ENCODE measurements around the gene PDGFC. TPM values are rescaled to one million over a fixed set of nuclear protein-coding genes. Genes with fewer than 3 reads are reported as not detected.

Gene PDGFC
- polyA plus RNA-seq, 1 donor (not counting 4 experiments of a cell fraction or from before 2014, with no cell fraction given), result 29.7 TPM

- peak overlapping the region; percentile 9 for H3K4me2 ChIP-seq (ENCODE audit: control insufficient read depth, extremely low read depth, insufficient read depth, low read depth, low read length)
- no peaks in the 10 kb centered on the region for H3K9me3 ChIP-seq (ENCODE audit: control insufficient read depth, low read depth, low read length)
- peaks cover 1% of the 10 kb centered on the region for H3K79me2 ChIP-seq (ENCODE audit: control insufficient read depth, insufficient read depth, low read length)
- DNase-seq (ENCODE audit: low read depth, low spot score) (no peak), FAIRE-seq (peak; percentile 23)
- no peak overlapping the region for H3K27ac ChIP-seq (ENCODE audit: control insufficient read depth, insufficient read depth, low read length)
- H3K4me1 ChIP-seq (ENCODE audit: control insufficient read depth, extremely low read depth, insufficient read depth, low read length), result peaks cover 58% of the 10 kb centered on the region
- no peaks in the 10 kb centered on the region for H4K20me1 ChIP-seq (ENCODE audit: control insufficient read depth, extremely low read depth, insufficient read depth, low read length)
- H3K4me3 ChIP-seq (ENCODE audit: control insufficient read depth in 2 of 3, extremely low read depth in 1 of 3, insufficient read depth in 2 of 3, low read depth in 1 of 3, low read length in 3 of 3), result no peak overlapping the region
- H3K9me1 ChIP-seq (ENCODE audit: control insufficient read depth, extremely low read depth, insufficient read depth, low read length), result no peaks in the 10 kb centered on the region
- H3K36me3 ChIP-seq (ENCODE audit: control insufficient read depth in 2 of 2, extremely low read depth in 1 of 2, insufficient read depth in 2 of 2, low read length in 2 of 2), result peaks cover 0 to 4% of the 10 kb centered on the region in 2 experiments
- H3K27me3 ChIP-seq (ENCODE audit: control insufficient read depth, extremely low read depth, insufficient read depth, low read length), result no peaks in the 10 kb centered on the region
- no peak overlapping the region for H3K9ac ChIP-seq (ENCODE audit: control insufficient read depth, extremely low read depth, insufficient read depth, low read length)
- dilution Hi-C loops (cut with MboI; ENCODE audit: extremely low pct_ligation_motif_present, low sequenced_read_pairs), result no loop called here
- TF ChIP-seq, protein P1, sequence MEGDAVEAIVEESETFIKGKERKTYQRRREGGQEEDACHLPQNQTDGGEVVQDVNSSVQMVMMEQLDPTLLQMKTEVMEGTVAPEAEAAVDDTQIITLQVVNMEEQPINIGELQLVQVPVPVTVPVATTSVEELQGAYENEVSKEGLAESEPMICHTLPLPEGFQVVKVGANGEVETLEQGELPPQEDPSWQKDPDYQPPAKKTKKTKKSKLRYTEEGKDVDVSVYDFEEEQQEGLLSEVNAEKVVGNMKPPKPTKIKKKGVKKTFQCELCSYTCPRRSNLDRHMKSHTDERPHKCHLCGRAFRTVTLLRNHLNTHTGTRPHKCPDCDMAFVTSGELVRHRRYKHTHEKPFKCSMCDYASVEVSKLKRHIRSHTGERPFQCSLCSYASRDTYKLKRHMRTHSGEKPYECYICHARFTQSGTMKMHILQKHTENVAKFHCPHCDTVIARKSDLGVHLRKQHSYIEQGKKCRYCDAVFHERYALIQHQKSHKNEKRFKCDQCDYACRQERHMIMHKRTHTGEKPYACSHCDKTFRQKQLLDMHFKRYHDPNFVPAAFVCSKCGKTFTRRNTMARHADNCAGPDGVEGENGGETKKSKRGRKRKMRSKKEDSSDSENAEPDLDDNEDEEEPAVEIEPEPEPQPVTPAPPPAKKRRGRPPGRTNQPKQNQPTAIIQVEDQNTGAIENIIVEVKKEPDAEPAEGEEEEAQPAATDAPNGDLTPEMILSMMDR (optimal IDR thresholded peaks at IDR 0.05 in 1 of 3, IDR thresholded peaks at IDR 0.05 in 1 of 3, conservative IDR thresholded peaks at IDR 0.05 in 1 of 3; ENCODE audit: extremely low read depth in 1 of 3, insufficient read depth in 2 of 3, low read length in 3 of 3), result no peak
- H2AFZ ChIP-seq (ENCODE audit: control insufficient read depth, low read length), result no peak overlapping the region
Observed at GRCh38 chr4:156794863-156795262, 176.7 kb downstream of the PDGFC start.

DNA sequence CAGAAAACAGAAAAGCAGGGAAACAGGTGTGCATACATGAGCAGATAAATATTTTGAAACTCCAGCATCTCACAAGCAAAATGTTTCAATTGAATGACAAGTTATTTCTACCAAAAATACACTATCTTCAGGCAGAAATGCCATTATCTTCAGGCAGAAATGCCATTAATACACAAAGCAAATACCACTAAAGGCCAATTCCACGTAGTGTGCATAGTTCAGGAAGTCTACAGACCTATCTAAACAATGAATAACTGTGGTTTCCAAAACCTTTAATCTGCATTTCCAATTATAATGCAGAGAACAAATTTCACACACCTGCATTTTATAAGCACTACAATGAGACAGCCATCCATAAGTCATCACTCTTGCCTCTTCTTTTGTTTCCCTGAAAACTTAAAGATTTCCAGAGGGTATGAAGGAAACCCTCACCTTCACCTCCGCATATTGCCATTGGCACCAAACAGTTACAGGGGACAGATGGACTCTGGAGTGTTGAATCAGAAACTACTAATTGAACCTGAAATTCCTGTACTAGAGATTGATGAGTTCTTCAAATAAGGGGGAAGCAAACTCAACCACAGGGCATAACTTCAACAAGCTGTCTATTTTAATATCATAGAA, 179.0 kb downstream of the PDGFC start:
- FAIRE-seq, result peak; percentile 83
- no peak for TF ChIP-seq EZH2 (IDR thresholded peaks at IDR 0.05; ENCODE audit: low read length)
- TF ChIP-seq, protein P1 (optimal IDR thresholded peaks at IDR 0.05 in 1 of 3, IDR thresholded peaks at IDR 0.05 in 1 of 3, conservative IDR thresholded peaks at IDR 0.05 in 1 of 3; ENCODE audit: extremely low read depth in 1 of 3, insufficient read depth in 2 of 3, low read length in 3 of 3), result no peak
- Histone ChIP-seq H3K4me3 (ENCODE audit: control insufficient read depth in 2 of 3, extremely low read depth in 1 of 3, insufficient read depth in 2 of 3, low read depth in 1 of 3, low read length in 3 of 3) (no peak overlapping the region), H3K36me3 (ENCODE audit: control insufficient read depth in 2 of 2, extremely low read depth in 1 of 2, insufficient read depth in 2 of 2, low read length in 2 of 2) (peaks cover 0 to 4% of the 10 kb centered on the region in 2 experiments), H3K79me2 (ENCODE audit: control insufficient read depth, insufficient read depth, low read length) (peaks cover 1% of the 10 kb centered on the region), H3K9me1 (ENCODE audit: control insufficient read depth, extremely low read depth, insufficient read depth, low read length) (no peaks in the 10 kb centered on the region), H4K20me1 (ENCODE audit: control insufficient read depth, extremely low read depth, insufficient read depth, low read length) (no peaks in the 10 kb centered on the region), H3K4me1 (ENCODE audit: control insufficient read depth, extremely low read depth, insufficient read depth, low read length) (peaks cover 36% of the 10 kb centered on the region), H2AFZ (ENCODE audit: control insufficient read depth, low read length) (no peak overlapping the region), H3K4me2 (ENCODE audit: control insufficient read depth, extremely low read depth, insufficient read depth, low read depth, low read length) (no peak overlapping the region), H3K27me3 (ENCODE audit: control insufficient read depth, extremely low read depth, insufficient read depth, low read length) (no peaks in the 10 kb centered on the region), H3K27ac (ENCODE audit: control insufficient read depth, insufficient read depth, low read length) (no peak overlapping the region), H3K9me3 (ENCODE audit: control insufficient read depth, low read depth, low read length) (no peaks in the 10 kb centered on the region), H3K9ac (ENCODE audit: control insufficient read depth, extremely low read depth, insufficient read depth, low read length) (no peak overlapping the region)
- dilution Hi-C loops (cut with MboI; ENCODE audit: extremely low pct_ligation_motif_present, low sequenced_read_pairs), result no loop called here
- DNase-seq (ENCODE audit: low read depth, low spot score), result no peak

Data from keratinocyte (primary cell).